LNCAP (cell line): ENCODE data around the gene ARHGAP1.

ENCODE experiments used
- CTCF ChIP-seq: fragments of 450-650 bp; IDR thresholded peaks from 2 replicates; pipeline ENCODE4 v1.5.1; 2017; ENCODE audit warnings: mild to moderate bottlenecking

The ARHGAP1 gene

GRCh38 chr11:46706886-46707285, 6.5 kb upstream of the ARHGAP1 start:
- TF ChIP-seq CTCF, result no peak

- TF ChIP-seq CTCF, result no peak
Measured at GRCh38 chr11:46705070-46705688, 4.8 kb upstream of the ARHGAP1 start.

DNA sequence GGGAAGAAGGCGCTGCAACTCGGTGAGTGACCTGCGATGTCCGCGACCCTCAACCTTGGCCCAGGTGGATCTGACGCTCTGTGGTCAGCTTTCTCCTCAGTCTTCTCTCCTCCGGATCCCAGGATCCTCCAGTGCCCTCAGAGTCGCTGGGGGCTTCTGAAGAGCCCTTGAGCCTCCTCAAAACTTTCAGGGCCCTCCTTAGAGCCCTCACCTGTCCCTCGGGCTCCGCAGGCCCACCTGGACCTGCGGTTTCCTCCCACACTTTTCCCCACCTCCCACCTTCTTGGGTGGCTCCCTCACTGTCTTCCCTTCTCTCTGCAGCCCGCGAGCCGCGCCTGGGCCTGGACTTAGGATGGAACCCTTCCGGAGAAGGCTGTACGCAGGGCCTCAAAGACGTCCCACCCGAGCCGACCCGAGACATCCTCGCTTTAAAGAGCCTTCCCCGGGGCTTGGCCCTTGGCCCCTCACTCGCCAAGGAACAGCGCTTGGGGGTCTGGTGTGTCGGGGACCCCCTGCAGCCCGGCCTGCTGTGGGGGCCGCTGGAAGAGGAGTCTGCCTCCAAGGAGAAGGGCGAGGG, 747 bp upstream of the ARHGAP1 start:
- TF ChIP-seq CTCF, result no peak

GRCh38 chr11:46698597-46698996, 1.8 kb downstream of the ARHGAP1 start:
- no peak for TF ChIP-seq CTCF

GRCh38 chr11:46697723-46698122, 2.7 kb downstream of the ARHGAP1 start:
- no peak for TF ChIP-seq CTCF

DNA sequence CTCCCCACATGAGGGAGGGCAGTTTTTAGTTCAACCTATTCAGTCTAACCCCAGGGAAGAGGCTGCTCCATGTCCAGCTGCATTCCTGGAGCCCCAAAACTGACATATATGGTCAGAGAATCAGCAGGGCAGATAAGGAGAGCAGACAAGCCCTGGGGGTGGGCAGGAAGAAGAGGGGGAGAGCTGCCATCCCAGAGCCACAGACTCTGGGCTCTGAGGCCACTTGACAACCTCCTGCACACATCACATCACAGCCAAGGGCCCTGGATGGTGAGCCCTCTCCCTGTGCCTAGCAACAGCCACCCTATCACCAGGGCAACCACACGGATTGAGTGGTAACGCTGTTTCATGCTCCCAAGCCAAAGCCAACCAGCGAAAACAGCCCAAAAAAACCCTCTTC, 3.1 kb downstream of the ARHGAP1 start:
- TF ChIP-seq CTCF, result no peak

- no peak for TF ChIP-seq CTCF
Measured at GRCh38 chr11:46696212-46696558, 4.2 kb downstream of the ARHGAP1 start.
